Body of pancreas (tissue), 4 donors: Measurements from ENCODE around the gene LMX1A. TPM values are rescaled to one million over a fixed set of nuclear protein-coding genes. Genes with fewer than 3 reads are reported as not detected.

Source experiments
- ATAC-seq: fragments of 150-250 bp; one replicate; pipeline ENCODE4 v1.9.1; 2016
- DNase-seq, 4 donors: peaks; one replicate each; pipeline ENCODE4 v3.0.0-alpha.2; 2019
- H3K27ac ChIP-seq, 4 donors: fragments of 200-600 bp; sonication (generic); 1 replicate in 3 of 4; 2 replicates in 1 of 4; pipeline versions ENCODE4 v1.5.1 to v1.6.1; 2016 to 2019; ENCODE audit warnings: mild to moderate bottlenecking in 1 of 4, mixed read lengths in 1 of 4, moderate library complexity in 1 of 4
- H3K27me3 ChIP-seq, 2 donors: fragments of 200-600 bp; sonication (generic); one replicate each; pipeline ENCODE4 v1.6.0; 2016; ENCODE audit warnings: mild to moderate bottlenecking in 1 of 2
- H3K36me3 ChIP-seq, 2 donors: fragments of 200-600 bp; sonication (generic); replicated peaks in 1 of 2; 2 replicates each; pipeline ENCODE4 v1.5.1; 2016; ENCODE audit warnings: low read depth in 2 of 2; ENCODE audit not compliant: insufficient read depth in 1 of 2
- H3K4me1 ChIP-seq: fragments of 200-600 bp; sonication (generic); one replicate; pipeline ENCODE4 v1.6.0; 2016
- H3K4me3 ChIP-seq, 2 donors: fragments of 200-600 bp; sonication (generic); 1 replicate in 1 of 2; 2 replicates in 1 of 2; pipeline ENCODE4 v1.5.1; 2016 to 2019
- H3K9me3 ChIP-seq, 3 donors: fragments of 200-600 bp; sonication (generic); 1 replicate in 2 of 3; 2 replicates in 1 of 3; pipeline ENCODE4 v1.5.1; 2016
- CTCF ChIP-seq, 7 experiments: fragments of 450-650 bp in 4 of 7; fragments of 200-600 bp in 3 of 7; sonication (generic) in 3 of 7; IDR thresholded peaks; one replicate each; pipeline ENCODE4 v1.5.1; 2016 to 2019; ENCODE audit warnings: antibody characterized with exemption in 7 of 7
- POLR2A ChIP-seq, 3 donors: fragments of 450-650 bp; IDR thresholded peaks; one replicate each; pipeline ENCODE4 v1.6.1; 2016; ENCODE audit warnings: antibody characterized with exemption in 3 of 3, mild to moderate bottlenecking in 2 of 3
- WGBS, 2 donors: methylation state at CpG; one replicate each; pipeline ENCODE4 v1.1.5; 2017; 5-methylcytosine and 5-hydroxymethylcytosine counted together
- intact Hi-C: fragments of 100-400 bp; cut with DNase I; formaldehyde crosslinking; loops from one replicate; pipeline ENCODE4 v1.15.1; 2023
- total RNA-seq, 2 donors: library from RNA; depleted of rRNA; stranded (reverse); fragments of >200 nt; gene quantifications; one replicate each; pipeline ENCODE4 v1.1.0, GENCODE V29; 2016

The LMX1A gene
- total RNA-seq, 2 donors from 2014 or later: not detected

- DNase-seq (no peak), ATAC-seq (no peak)
- WGBS, 2 donors: 71 to 82% methylated on average over 6 of the region's 6 CpGs
- intact Hi-C loops: no loop called here
- Histone ChIP-seq H3K36me3 (no peaks in the 10 kb centered on the region), H3K9me3 (no peaks in the 10 kb centered on the region), H3K4me3 (no peak overlapping the region), H3K27ac (no peak overlapping the region), H3K27me3 (no peaks in the 10 kb centered on the region), H3K4me1 (no peaks in the 10 kb centered on the region)
- TF ChIP-seq POLR2A (IDR thresholded peaks at IDR 0.05): no peak
- no peak for TF ChIP-seq CTCF (IDR thresholded peaks at IDR 0.05)
Observed at GRCh38 chr1:165306543-165307434, 49.7 kb downstream of the LMX1A start.

- ATAC-seq: no peak
Observed at GRCh38 chr1:165303386-165303785, 53.1 kb downstream of the LMX1A start.

GRCh38 chr1:165300400-165300903 lies 56.1 kb downstream of the LMX1A start:
- intact Hi-C loops: no loop called here
- ATAC-seq (no peak), DNase-seq (no peak)
- H3K36me3 ChIP-seq: no peaks in the 10 kb centered on the region
- H3K4me1 ChIP-seq: no peaks in the 10 kb centered on the region
- no peak overlapping the region for H3K27ac ChIP-seq
- TF ChIP-seq POLR2A (IDR thresholded peaks at IDR 0.05): no peak
- no peak for TF ChIP-seq CTCF (IDR thresholded peaks at IDR 0.05)
- no peak overlapping the region for H3K4me3 ChIP-seq
- 60 to 93% methylated on average over 2 of the region's 2 CpGs for WGBS, 2 donors
- no peaks in the 10 kb centered on the region for H3K27me3 ChIP-seq
- H3K9me3 ChIP-seq: no peaks in the 10 kb centered on the region

More at GRCh38 chr1:165303386-165303785, 53.1 kb downstream of the LMX1A start:
- intact Hi-C loops: no loop called here
- no peaks in the 10 kb centered on the region for H3K9me3 ChIP-seq
- no peak overlapping the region for H3K27ac ChIP-seq
- no peak for DNase-seq
- H3K27me3 ChIP-seq: no peaks in the 10 kb centered on the region
- H3K4me3 ChIP-seq: no peak overlapping the region
- TF ChIP-seq POLR2A (IDR thresholded peaks at IDR 0.05) (no peak), CTCF (IDR thresholded peaks at IDR 0.05) (no peak)
- no peaks in the 10 kb centered on the region for H3K4me1 ChIP-seq
- no peaks in the 10 kb centered on the region for H3K36me3 ChIP-seq
- WGBS, 2 donors: 45 to 47% methylated on average over 8 of the region's 8 CpGs

- Histone ChIP-seq H3K4me1 (no peaks in the 10 kb centered on the region), H3K27ac (no peak overlapping the region), H3K27me3 (no peaks in the 10 kb centered on the region), H3K9me3 (no peaks in the 10 kb centered on the region), H3K4me3 (no peak overlapping the region), H3K36me3 (no peaks in the 10 kb centered on the region)
- 71 to 78% methylated on average over 6 of the region's 6 CpGs for WGBS, 2 donors
- no peak for DNase-seq
- TF ChIP-seq POLR2A (IDR thresholded peaks at IDR 0.05): no peak
- TF ChIP-seq CTCF (IDR thresholded peaks at IDR 0.05): no peak
- no peak for ATAC-seq
- intact Hi-C loops: no loop called here
Observed at GRCh38 chr1:165298203-165298820, 58.2 kb downstream of the LMX1A start.
